ENCODE results near the gene MORC3.

- no peak for TF ChIP-seq MYC (IDR thresholded peaks at IDR 0.05; ENCODE audit: low read depth, low read length)
- TF ChIP-seq CTCF (IDR thresholded peaks at IDR 0.05; ENCODE audit: low read depth, low read length): no peak
These were observed 39.2 kb downstream of the MORC3 start for GRCh38 chr21:36359185-36359584.
